Esophagus squamous epithelium (tissue), 5 donors: ENCODE measurements around the gene GLRX. TPM values are rescaled to one million over a fixed set of nuclear protein-coding genes. Genes with fewer than 3 reads are reported as not detected.
A peak's percentile ranks its signal among the peaks of the same experiment; 100 is the strongest.

ENCODE experiments used
- DNase-seq: peaks from one replicate; lab custom pipeline; 2025; lab: John Stamatoyannopoulos, UW
- H3K27ac ChIP-seq, 4 donors: fragments of 200-600 bp; sonication (generic); one replicate each; pipeline ENCODE4 v1.5.1; 2016 to 2019; ENCODE audit warnings: mild to moderate bottlenecking in 1 of 4
- H3K27me3 ChIP-seq, 4 donors: fragments of 200-600 bp; sonication (generic); 1 replicate in 3 of 4; 2 replicates in 1 of 4; pipeline versions ENCODE4 v1.5.1 to v1.6.0; 2017 to 2021; ENCODE audit warnings: antibody characterized with exemption in 1 of 4
- H3K36me3 ChIP-seq, 3 donors: fragments of 200-600 bp; sonication (generic); one replicate each; pipeline ENCODE4 v1.5.1; 2016 to 2019
- H3K4me1 ChIP-seq, 3 donors: fragments of 200-600 bp; sonication (generic); one replicate each; pipeline ENCODE4 v1.5.1; 2017 to 2019
- H3K4me3 ChIP-seq, 4 donors: fragments of 200-600 bp; sonication (generic); 1 replicate in 3 of 4; 2 replicates in 1 of 4; pipeline ENCODE4 v1.5.1; 2016 to 2019; ENCODE audit warnings: mild to moderate bottlenecking in 2 of 4, moderate library complexity in 1 of 4
- H3K9me3 ChIP-seq, 3 donors: fragments of 200-600 bp; sonication (generic); one replicate each; pipeline ENCODE4 v1.5.1; 2016 to 2019
- CTCF ChIP-seq, 6 experiments: fragments of 450-650 bp in 4 of 6; fragments of 200-600 bp in 2 of 6; sonication (generic) in 2 of 6; IDR thresholded peaks; one replicate each; pipeline ENCODE4 v1.5.1; 2016 to 2019; ENCODE audit warnings: antibody characterized with exemption in 6 of 6, mild to moderate bottlenecking in 4 of 6, moderate library complexity in 4 of 6
- POLR2A ChIP-seq, 4 donors: fragments of 450-650 bp; IDR thresholded peaks; one replicate each; pipeline ENCODE4 v1.6.1; 2017; ENCODE audit warnings: antibody characterized with exemption in 4 of 4, mild to moderate bottlenecking in 4 of 4, moderate library complexity in 3 of 4
- WGBS, 2 donors: methylation state at CpG; one replicate each; pipeline ENCODE4 v1.1.5; 2018; 5-methylcytosine and 5-hydroxymethylcytosine counted together
- intact Hi-C: fragments of 100-400 bp; cut with DNase I; formaldehyde crosslinking; loops from one replicate; pipeline ENCODE4 v1.15.0; 2022
- total RNA-seq, 4 donors: library from RNA; depleted of rRNA; stranded (reverse); fragments of >200 nt; gene quantifications; one replicate each; pipeline ENCODE4 v1.1.0, GENCODE V29; 2016
- donor health status: DM: yes; HTN: yes; CAD: no.

GLRX gene
- total RNA-seq, 4 donors from 2014 or later: 5.3 to 37.8 (median 14.2) TPM

GRCh38 chr5:95843733-95844223 is 21.3 kb upstream of the GLRX start:
- Histone ChIP-seq H3K4me3 (no peak overlapping the region), H3K27me3 (no peaks in the 10 kb centered on the region), H3K4me1 (peaks cover 0 to 48% (median 18%) of the 10 kb centered on the region in 3 donors), H3K9me3 (no peaks in the 10 kb centered on the region), H3K27ac (peak overlapping the region in 3 of 4 donors; percentile 31 to 64 (median 42)), H3K36me3 (no peaks in the 10 kb centered on the region)
- intact Hi-C loops: no loop called here
- 35 to 51% methylated on average over 3 of the region's 3 CpGs for WGBS, 2 donors
- no peak for TF ChIP-seq POLR2A (IDR thresholded peaks at IDR 0.05)
- TF ChIP-seq CTCF (IDR thresholded peaks at IDR 0.05): no peak
- DNase-seq: no peak

GRCh38 chr5:95842854-95843544 is 20.5 kb upstream of the GLRX start:
- intact Hi-C loops: no loop called here
- Histone ChIP-seq H3K4me3 (no peak overlapping the region), H3K36me3 (no peaks in the 10 kb centered on the region), H3K27me3 (no peaks in the 10 kb centered on the region), H3K27ac (peak overlapping the region in 3 of 4 donors; percentile 42 to 81 (median 48)), H3K9me3 (no peaks in the 10 kb centered on the region), H3K4me1 (peaks cover 0 to 48% (median 18%) of the 10 kb centered on the region in 3 donors)
- TF ChIP-seq POLR2A (IDR thresholded peaks at IDR 0.05) (no peak), CTCF (IDR thresholded peaks at IDR 0.05) (peak in 1 of 6 experiments; percentile 17)
- 59 to 74% methylated on average over 10 to 11 of the region's 11 CpGs for WGBS, 2 donors
- peak; percentile 26 for DNase-seq

- 73 to 76% methylated on average over 8 of the region's 8 CpGs for WGBS, 2 donors
- no peaks in the 10 kb centered on the region for H3K9me3 ChIP-seq
- H3K27ac ChIP-seq: peak overlapping the region in 3 of 4 donors; percentile 42 to 81 (median 48)
- no peak overlapping the region for H3K4me3 ChIP-seq
- intact Hi-C loops: no loop called here
- no peaks in the 10 kb centered on the region for H3K36me3 ChIP-seq
- no peak for DNase-seq
- peaks cover 0 to 48% (median 18%) of the 10 kb centered on the region in 3 donors for H3K4me1 ChIP-seq
- no peak for TF ChIP-seq POLR2A (IDR thresholded peaks at IDR 0.05)
- TF ChIP-seq CTCF (IDR thresholded peaks at IDR 0.05): no peak
- H3K27me3 ChIP-seq: no peaks in the 10 kb centered on the region
Measured at GRCh38 chr5:95841914-95842812, 19.6 kb upstream of the GLRX start.

- 73 to 83% methylated on average over 1 of the region's 1 CpG for WGBS, 2 donors
- no peak overlapping the region for H3K4me3 ChIP-seq
- intact Hi-C loops: no loop called here
- no peak for DNase-seq
- no peaks in the 10 kb centered on the region for H3K9me3 ChIP-seq
- peak overlapping the region; percentile 27 to 81 (median 37) for H3K27ac ChIP-seq
- H3K27me3 ChIP-seq: no peaks in the 10 kb centered on the region
- no peaks in the 10 kb centered on the region for H3K36me3 ChIP-seq
- H3K4me1 ChIP-seq: peaks cover 6 to 49% (median 20%) of the 10 kb centered on the region in 3 donors
- TF ChIP-seq CTCF (IDR thresholded peaks at IDR 0.05) (no peak), POLR2A (IDR thresholded peaks at IDR 0.05) (no peak)
Measured at GRCh38 chr5:95840956-95841705, 18.6 kb upstream of the GLRX start.
